Kidney epithelial cell (primary cell): Measurements from ENCODE around the gene MACROD2. TPM values are rescaled to one million over a fixed set of nuclear protein-coding genes. Genes with fewer than 3 reads are reported as not detected.

Experiments
- DNase-seq: peaks from one replicate; pipeline ENCODE4 v3.0.0-alpha.2; 2010; ENCODE audit warnings: low read depth
- H3K27me3 ChIP-seq: 2 replicates; pipeline ENCODE4 v1.6.0; 2011; ENCODE audit warnings: low read length; ENCODE audit not compliant: control insufficient read depth, insufficient read depth
- H3K36me3 ChIP-seq: 2 replicates; pipeline ENCODE4 v1.5.1; 2011; ENCODE audit warnings: low read length; ENCODE audit not compliant: control insufficient read depth, insufficient read depth
- H3K4me3 ChIP-seq: 2 replicates; pipeline ENCODE4 v1.5.1; 2011; ENCODE audit warnings: low read depth, mild to moderate bottlenecking, control low read depth, low read length
- CTCF ChIP-seq: IDR thresholded peaks from 2 replicates; pipeline ENCODE4 v1.5.1; 2011; ENCODE audit warnings: mild to moderate bottlenecking, moderate library complexity, low read length, control low read depth, inconsistent platforms; ENCODE audit not compliant: insufficient read depth, poor library complexity, severe bottlenecking
- total RNA-seq: library from RNA; depleted of rRNA; stranded (reverse); fragments of >200 nt; gene quantifications from 2 replicates; pipeline ENCODE4 v1.2.3, GENCODE V29; 2015

Gene MACROD2
- total RNA-seq, 1 donor from 2014 or later, result 0.79 TPM

- Histone ChIP-seq H3K36me3 (no peaks in the 10 kb centered on the region), H3K4me3 (no peak overlapping the region), H3K27me3 (no peaks in the 10 kb centered on the region)
- TF ChIP-seq CTCF, result no peak
- no peak for DNase-seq
Observed at GRCh38 chr20:15628851-15629353, 1633.6 kb downstream of the MACROD2 start.

- Histone ChIP-seq H3K27me3 (no peaks in the 10 kb centered on the region), H3K4me3 (no peak overlapping the region), H3K36me3 (no peaks in the 10 kb centered on the region)
- DNase-seq, result no peak
- TF ChIP-seq CTCF, result no peak
Observed at GRCh38 chr20:15630360-15630759, 1635.0 kb downstream of the MACROD2 start.

GRCh38 chr20:15632680-15633079 lies 1637.4 kb downstream of the MACROD2 start:
- Histone ChIP-seq H3K36me3 (no peaks in the 10 kb centered on the region), H3K27me3 (no peaks in the 10 kb centered on the region), H3K4me3 (no peak overlapping the region)
- DNase-seq, result no peak
- no peak for TF ChIP-seq CTCF

GRCh38 chr20:15634102-15634501 lies 1638.8 kb downstream of the MACROD2 start:
- no peaks in the 10 kb centered on the region for H3K36me3 ChIP-seq
- no peak overlapping the region for H3K4me3 ChIP-seq
- no peak for TF ChIP-seq CTCF
- H3K27me3 ChIP-seq, result no peaks in the 10 kb centered on the region
- DNase-seq, result no peak

- H3K36me3 ChIP-seq, result no peaks in the 10 kb centered on the region
- no peak overlapping the region for H3K4me3 ChIP-seq
- TF ChIP-seq CTCF, result no peak
- no peaks in the 10 kb centered on the region for H3K27me3 ChIP-seq
- DNase-seq, result no peak
Observed at GRCh38 chr20:15637546-15637945, 1642.2 kb downstream of the MACROD2 start.
